ENCODE data around the gene RAP2C. TPM values are rescaled to one million over a fixed set of nuclear protein-coding genes. Genes with fewer than 3 reads are reported as not detected.

RAP2C gene
- total RNA-seq = 10 to 100 TPM; 33.2 to 34.0 TPM
- polyA plus RNA-seq = 17.6 TPM

DNA sequence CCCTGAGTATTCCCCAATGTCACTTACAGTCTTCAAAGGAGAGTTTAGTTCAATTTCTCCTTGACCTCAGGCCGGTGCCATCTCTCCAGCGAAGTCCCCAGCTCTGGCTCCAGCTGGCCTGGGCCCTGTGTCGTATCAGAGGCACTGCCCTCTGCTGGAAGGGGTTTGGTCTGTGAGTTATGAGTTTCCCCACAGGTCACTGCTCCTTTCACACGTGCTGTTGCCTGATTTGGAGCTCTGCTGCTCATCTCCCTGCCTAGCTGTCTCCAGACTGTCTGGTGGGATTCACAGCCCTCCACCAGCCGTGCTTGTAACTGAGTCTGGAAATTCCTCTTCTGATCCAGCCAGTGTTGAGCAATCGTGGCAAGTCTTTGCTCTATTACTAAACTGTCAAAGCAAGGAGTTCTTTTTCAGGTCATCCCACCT, at the start of gene RAP2C:
Gene RAP2C, minus strand, starts transcription at position 105 of the 426 bp plus-strand sequence. CDS start 2,179 bp downstream, outside the sequence.
- peak within 1 kb of the TSS; percentile 84 for H3K4me3 ChIP-seq (ENCODE audit: low read length)
- Mint-ChIP-seq H3K9me3 (no peaks in the 10 kb centered on the region), H3K27me3 (peaks cover 0 to 10% of the 10 kb centered on the region in 2 donors), H3K4me1 (peaks cover 28 to 39% (median 33%) of the 10 kb centered on the region in 3 donors), H3K27ac (peak within 1 kb of the TSS; percentile 92 to 100 (median 98)), H3K4me3 (peak within 1 kb of the TSS; percentile 83 to 95 (median 89)), H3K36me3 (peaks cover 0 to 18% (median 2%) of the 10 kb centered on the region in 3 donors)
- POLR2A ChIA-PET = no interaction called here
- H3K27ac ChIP-seq (ENCODE audit: low read depth, low read length) = peak within 1 kb of the TSS; percentile 87
- no peaks in the 10 kb centered on the region for H3K9me3 ChIP-seq (ENCODE audit: low read length)
- H3K4me1 ChIP-seq (ENCODE audit: insufficient read depth, low read length) = peaks cover 19% of the 10 kb centered on the region
- H3K36me3 ChIP-seq (ENCODE audit: insufficient read depth, low read length) = no peaks in the 10 kb centered on the region
- CTCF ChIA-PET = interaction anchor here (0.6 to 3.6 kb wide), 14 partner anchors 19 to 412 kb away, joined by 3 to 20 read pairs (median 4); partner anchors contain the start of gene STK26
- peak; percentile 41 to 67 (median 50) for DNase-seq
- no peaks in the 10 kb centered on the region for H3K27me3 ChIP-seq (ENCODE audit: insufficient read depth, low read length, poor library complexity, severe bottlenecking)

DNA sequence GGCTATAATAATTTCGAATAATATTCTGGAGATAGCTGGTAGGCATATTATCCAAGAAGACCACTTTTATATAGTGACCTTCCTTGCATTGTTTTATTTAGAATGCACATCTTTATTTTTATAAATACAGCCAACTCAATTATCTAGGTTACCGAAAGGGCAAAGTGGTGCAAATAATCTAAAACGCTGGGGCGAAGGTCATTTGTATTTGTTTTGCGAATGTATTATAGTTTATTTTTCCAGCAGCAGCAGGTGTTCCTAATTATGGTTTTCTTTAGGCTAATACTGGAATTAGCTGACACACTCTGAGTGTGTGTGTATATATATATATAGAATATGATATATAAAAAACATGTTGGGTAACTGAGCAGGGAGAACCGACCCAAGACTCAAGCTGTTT, 48.1 kb upstream of the RAP2C start:
- no peaks in the 10 kb centered on the region for H3K9me3 Mint-ChIP-seq
- Histone ChIP-seq H3K4me1 (ENCODE audit: insufficient read depth, low read length) (no peaks in the 10 kb centered on the region), H3K9me3 (ENCODE audit: low read length) (no peaks in the 10 kb centered on the region), H3K27ac (ENCODE audit: low read depth, low read length) (no peak overlapping the region), H3K27me3 (ENCODE audit: insufficient read depth, low read length, poor library complexity, severe bottlenecking) (no peaks in the 10 kb centered on the region), H3K36me3 (ENCODE audit: insufficient read depth, low read length) (no peaks in the 10 kb centered on the region), H3K4me3 (ENCODE audit: low read length) (no peak overlapping the region)
- peaks cover 0 to 11% of the 10 kb centered on the region in 2 donors for H3K27me3 Mint-ChIP-seq
- no peaks in the 10 kb centered on the region for H3K4me1 Mint-ChIP-seq
- H3K36me3 Mint-ChIP-seq = no peaks in the 10 kb centered on the region
- DNase-seq = no peak
- no peak overlapping the region for H3K27ac Mint-ChIP-seq
- CTCF ChIA-PET = no interaction called here
- POLR2A ChIA-PET = no interaction called here
- no peak overlapping the region for H3K4me3 Mint-ChIP-seq

DNA sequence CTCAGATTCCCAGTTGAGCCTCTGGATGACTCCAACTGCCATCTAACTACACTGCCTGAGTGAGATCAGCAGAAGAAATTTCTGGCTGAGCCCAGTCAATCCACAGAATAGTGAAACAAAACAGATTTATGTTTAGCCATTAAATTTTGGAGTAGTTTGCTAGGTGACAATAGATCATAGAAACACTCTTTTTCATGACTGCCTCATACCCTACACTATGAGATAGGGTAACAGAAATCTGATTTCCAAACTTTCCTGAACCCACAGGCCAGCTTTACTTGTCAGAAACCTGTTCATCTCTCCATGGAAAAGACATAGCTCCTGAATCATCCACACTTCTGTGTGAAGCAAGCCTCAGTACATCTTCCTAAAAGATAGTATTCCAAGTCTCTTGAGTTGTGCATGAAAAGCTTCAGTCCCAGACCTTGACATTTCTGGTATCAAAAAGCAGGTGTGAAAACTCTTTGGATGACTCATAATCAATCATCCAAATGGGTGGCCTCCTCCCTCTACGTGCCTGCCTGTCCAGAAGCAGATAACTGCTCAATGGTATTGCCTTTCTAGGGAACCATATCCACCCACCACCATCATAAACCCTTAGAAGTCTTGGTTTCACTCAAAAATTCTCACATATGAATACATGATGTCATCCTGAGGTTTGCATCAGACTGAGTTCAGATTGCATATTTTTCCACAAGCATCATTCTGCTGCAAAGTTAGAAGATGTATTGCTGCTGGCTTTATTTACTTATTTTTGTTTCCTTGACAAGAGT, 47.5 kb upstream of the RAP2C start:
- Histone ChIP-seq H3K36me3 (ENCODE audit: insufficient read depth, low read length) (no peaks in the 10 kb centered on the region), H3K27ac (ENCODE audit: low read depth, low read length) (no peak overlapping the region), H3K4me1 (ENCODE audit: insufficient read depth, low read length) (no peaks in the 10 kb centered on the region), H3K27me3 (ENCODE audit: insufficient read depth, low read length, poor library complexity, severe bottlenecking) (no peaks in the 10 kb centered on the region), H3K9me3 (ENCODE audit: low read length) (no peaks in the 10 kb centered on the region), H3K4me3 (ENCODE audit: low read length) (no peak overlapping the region)
- ChIA-PET POLR2A (no interaction called here), CTCF (no interaction called here)
- Mint-ChIP-seq H3K36me3 (no peaks in the 10 kb centered on the region), H3K27ac (no peak overlapping the region), H3K27me3 (peaks cover 0 to 14% of the 10 kb centered on the region in 2 donors), H3K4me1 (no peaks in the 10 kb centered on the region), H3K4me3 (no peak overlapping the region), H3K9me3 (no peaks in the 10 kb centered on the region)
- no peak for DNase-seq

DNA sequence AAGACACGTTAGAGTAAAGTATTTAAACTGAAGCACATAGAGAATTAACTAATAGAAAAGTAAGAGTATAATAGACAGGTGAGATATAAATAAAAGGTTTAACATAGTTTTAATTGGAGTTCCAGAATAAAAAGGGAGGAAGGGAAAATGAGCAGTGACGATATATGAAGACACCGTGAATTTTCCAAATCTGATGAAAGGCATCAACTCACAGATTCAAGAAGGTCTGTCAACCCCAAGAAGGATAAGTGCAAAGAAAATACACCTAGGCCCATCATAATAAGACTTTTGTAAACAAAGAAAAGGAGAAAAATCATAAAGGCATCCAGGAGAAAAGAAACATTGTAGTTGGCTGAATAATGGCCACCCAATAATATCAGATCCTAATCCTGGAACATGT, 43.9 kb upstream of the RAP2C start:
- CTCF ChIA-PET = no interaction called here

DNA sequence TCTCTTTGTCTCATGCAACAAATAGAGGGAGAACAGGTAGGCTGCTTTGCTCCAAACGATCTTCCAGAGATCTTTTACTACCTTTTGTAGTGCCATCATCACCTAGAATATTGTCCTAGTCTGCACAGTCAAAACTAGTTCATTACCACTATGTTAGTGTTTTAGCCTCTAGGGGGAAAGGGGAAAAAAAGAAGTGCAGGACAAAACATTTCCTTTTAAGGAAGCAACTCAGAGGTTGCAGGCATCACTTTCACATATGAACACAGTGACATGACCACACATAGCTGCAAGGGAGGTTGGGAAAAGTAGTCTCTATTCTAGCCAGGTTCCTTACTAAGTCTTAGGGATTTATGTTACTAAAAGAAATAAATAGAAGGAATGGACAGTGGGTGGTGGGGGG, 39.3 kb upstream of the RAP2C start:
- Mint-ChIP-seq H3K27me3 (peaks cover 0 to 3% of the 10 kb centered on the region in 2 donors), H3K27ac (no peak overlapping the region), H3K4me3 (no peak overlapping the region), H3K36me3 (no peaks in the 10 kb centered on the region), H3K4me1 (peaks cover 0 to 1% (median 0%) of the 10 kb centered on the region in 3 donors), H3K9me3 (no peaks in the 10 kb centered on the region)
- no peaks in the 10 kb centered on the region for H3K36me3 ChIP-seq (ENCODE audit: insufficient read depth, low read length)
- H3K9me3 ChIP-seq (ENCODE audit: low read length) = no peaks in the 10 kb centered on the region
- no peak for DNase-seq
- no peaks in the 10 kb centered on the region for H3K27me3 ChIP-seq (ENCODE audit: insufficient read depth, low read length, poor library complexity, severe bottlenecking)
- no peak overlapping the region for H3K4me3 ChIP-seq (ENCODE audit: low read length)
- ChIA-PET CTCF (no interaction called here), POLR2A (no interaction called here)
- H3K27ac ChIP-seq (ENCODE audit: low read depth, low read length) = no peak overlapping the region
- H3K4me1 ChIP-seq (ENCODE audit: insufficient read depth, low read length) = no peaks in the 10 kb centered on the region

More for the DNA sequence above, 43.9 kb upstream of the RAP2C start:
- Mint-ChIP-seq H3K27me3 (peaks cover 0 to 4% of the 10 kb centered on the region in 2 donors), H3K9me3 (no peaks in the 10 kb centered on the region), H3K4me1 (no peaks in the 10 kb centered on the region), H3K4me3 (no peak overlapping the region), H3K27ac (no peak overlapping the region), H3K36me3 (no peaks in the 10 kb centered on the region)
- Histone ChIP-seq H3K4me3 (ENCODE audit: low read length) (no peak overlapping the region), H3K9me3 (ENCODE audit: low read length) (no peaks in the 10 kb centered on the region), H3K27me3 (ENCODE audit: insufficient read depth, low read length, poor library complexity, severe bottlenecking) (no peaks in the 10 kb centered on the region), H3K4me1 (ENCODE audit: insufficient read depth, low read length) (no peaks in the 10 kb centered on the region), H3K27ac (ENCODE audit: low read depth, low read length) (no peak overlapping the region), H3K36me3 (ENCODE audit: insufficient read depth, low read length) (no peaks in the 10 kb centered on the region)
- DNase-seq = no peak
- POLR2A ChIA-PET = no interaction called here

DNA sequence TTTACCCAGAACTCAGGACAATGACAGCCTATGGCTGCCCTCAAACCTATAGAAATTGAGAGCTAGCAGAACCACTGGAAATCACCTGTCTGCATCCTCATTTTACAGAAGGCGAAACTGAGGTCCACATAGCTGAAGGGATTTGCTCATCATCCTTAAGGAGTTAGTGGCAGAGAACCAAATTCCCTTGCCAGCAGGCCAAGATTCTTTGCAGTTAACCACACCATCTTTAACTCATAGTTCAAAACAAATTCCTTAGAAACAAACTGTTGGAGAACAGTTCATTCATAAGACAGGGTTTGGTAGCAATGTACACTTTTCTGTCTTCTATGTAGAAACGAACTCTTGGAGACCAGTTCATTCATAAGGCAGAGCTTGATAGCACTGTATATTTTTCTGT, 37.9 kb upstream of the RAP2C start:
- H3K4me1 Mint-ChIP-seq = peaks cover 0 to 1% (median 0%) of the 10 kb centered on the region in 3 donors

DNA sequence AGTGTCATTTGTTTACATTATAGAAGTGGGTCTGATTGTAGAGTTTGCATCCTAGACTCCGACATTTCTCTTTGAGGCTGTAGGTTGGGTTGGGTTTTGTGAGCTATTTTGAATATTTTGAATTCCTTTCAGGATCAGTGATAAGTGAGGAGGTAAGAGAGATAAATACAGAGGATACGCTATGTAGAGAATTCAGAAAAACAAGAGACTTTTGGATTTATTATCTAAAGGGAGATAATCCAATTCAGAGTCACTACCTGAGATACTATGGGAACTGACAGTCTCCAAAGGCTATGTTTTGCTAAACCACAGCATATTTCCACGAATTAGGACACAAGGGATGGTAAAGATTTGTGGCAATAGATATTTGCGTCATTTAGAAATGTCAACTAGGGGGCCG, 16.9 kb upstream of the RAP2C start:
- H3K4me1 Mint-ChIP-seq = peaks cover 0 to 3% (median 0%) of the 10 kb centered on the region in 3 donors
- H3K9me3 Mint-ChIP-seq = no peaks in the 10 kb centered on the region
- H3K36me3 ChIP-seq (ENCODE audit: insufficient read depth, low read length) = no peaks in the 10 kb centered on the region

More for the DNA sequence above, 37.9 kb upstream of the RAP2C start:
- H3K9me3 Mint-ChIP-seq = peaks cover 0 to 3% (median 0%) of the 10 kb centered on the region in 5 donors
- Histone ChIP-seq H3K4me1 (ENCODE audit: insufficient read depth, low read length) (no peaks in the 10 kb centered on the region), H3K27ac (ENCODE audit: low read depth, low read length) (no peak overlapping the region), H3K9me3 (ENCODE audit: low read length) (no peaks in the 10 kb centered on the region), H3K36me3 (ENCODE audit: insufficient read depth, low read length) (no peaks in the 10 kb centered on the region), H3K4me3 (ENCODE audit: low read length) (no peak overlapping the region), H3K27me3 (ENCODE audit: insufficient read depth, low read length, poor library complexity, severe bottlenecking) (no peaks in the 10 kb centered on the region)
- H3K27me3 Mint-ChIP-seq = peaks cover 0 to 3% of the 10 kb centered on the region in 2 donors
- DNase-seq = no peak
- POLR2A ChIA-PET = no interaction called here
- peaks cover 0 to 8% (median 0%) of the 10 kb centered on the region in 3 donors for H3K36me3 Mint-ChIP-seq
- H3K27ac Mint-ChIP-seq = no peak overlapping the region
- no peak overlapping the region for H3K4me3 Mint-ChIP-seq
- CTCF ChIA-PET = no interaction called here

DNA sequence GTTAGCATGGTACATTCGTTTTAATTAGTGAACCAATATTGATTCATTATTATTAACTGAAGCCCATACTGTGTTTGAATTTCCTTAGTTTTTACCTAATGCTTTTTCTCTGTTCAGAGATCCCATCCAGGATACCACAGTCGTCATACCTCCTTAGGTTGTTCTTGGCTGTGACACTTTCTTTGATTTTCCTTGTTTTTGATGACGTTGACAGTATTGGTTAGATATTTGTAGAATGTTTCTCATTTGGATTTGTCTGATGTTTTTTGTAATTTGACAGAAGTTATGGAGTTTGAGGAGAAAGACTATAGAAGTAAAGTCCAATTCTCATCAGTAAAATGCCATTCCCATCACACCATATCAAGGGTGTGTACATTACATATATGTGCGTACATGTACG, 16.2 kb upstream of the RAP2C start:
- H3K27me3 Mint-ChIP-seq = peaks cover 0 to 8% of the 10 kb centered on the region in 2 donors
- peaks cover 0 to 3% (median 0%) of the 10 kb centered on the region in 3 donors for H3K4me1 Mint-ChIP-seq
- H3K36me3 Mint-ChIP-seq = peaks cover 0 to 3% (median 0%) of the 10 kb centered on the region in 3 donors
- CTCF ChIA-PET = no interaction called here
- no peak for DNase-seq
- Histone ChIP-seq H3K4me3 (ENCODE audit: low read length) (no peak overlapping the region), H3K27me3 (ENCODE audit: insufficient read depth, low read length, poor library complexity, severe bottlenecking) (no peaks in the 10 kb centered on the region), H3K9me3 (ENCODE audit: low read length) (no peaks in the 10 kb centered on the region), H3K27ac (ENCODE audit: low read depth, low read length) (no peak overlapping the region), H3K4me1 (ENCODE audit: insufficient read depth, low read length) (no peaks in the 10 kb centered on the region), H3K36me3 (ENCODE audit: insufficient read depth, low read length) (no peaks in the 10 kb centered on the region)
- no peaks in the 10 kb centered on the region for H3K9me3 Mint-ChIP-seq
- POLR2A ChIA-PET = no interaction called here
- no peak overlapping the region for H3K4me3 Mint-ChIP-seq
- H3K27ac Mint-ChIP-seq = no peak overlapping the region

More for the DNA sequence above, 16.9 kb upstream of the RAP2C start:
- H3K4me3 ChIP-seq (ENCODE audit: low read length) = no peak overlapping the region
- Mint-ChIP-seq H3K27ac (no peak overlapping the region), H3K36me3 (peaks cover 0 to 3% (median 2%) of the 10 kb centered on the region in 3 donors), H3K27me3 (peaks cover 0 to 10% of the 10 kb centered on the region in 2 donors), H3K4me3 (no peak overlapping the region)
- H3K4me1 ChIP-seq (ENCODE audit: insufficient read depth, low read length) = no peaks in the 10 kb centered on the region
- ChIA-PET CTCF (no interaction called here), POLR2A (no interaction called here)
- no peak overlapping the region for H3K27ac ChIP-seq (ENCODE audit: low read depth, low read length)
- no peak for DNase-seq
- no peaks in the 10 kb centered on the region for H3K27me3 ChIP-seq (ENCODE audit: insufficient read depth, low read length, poor library complexity, severe bottlenecking)
- no peaks in the 10 kb centered on the region for H3K9me3 ChIP-seq (ENCODE audit: low read length)

Data from CD8-positive, alpha-beta memory T cell (primary cell).